ENCODE data around the gene SLC22A23. TPM values are rescaled to one million over a fixed set of nuclear protein-coding genes. Genes with fewer than 3 reads are reported as not detected.

SLC22A23 gene
- total and polyA plus RNA-seq, 7 donors, result 8.1 to 18.7 (median 12.0) TPM

DNA sequence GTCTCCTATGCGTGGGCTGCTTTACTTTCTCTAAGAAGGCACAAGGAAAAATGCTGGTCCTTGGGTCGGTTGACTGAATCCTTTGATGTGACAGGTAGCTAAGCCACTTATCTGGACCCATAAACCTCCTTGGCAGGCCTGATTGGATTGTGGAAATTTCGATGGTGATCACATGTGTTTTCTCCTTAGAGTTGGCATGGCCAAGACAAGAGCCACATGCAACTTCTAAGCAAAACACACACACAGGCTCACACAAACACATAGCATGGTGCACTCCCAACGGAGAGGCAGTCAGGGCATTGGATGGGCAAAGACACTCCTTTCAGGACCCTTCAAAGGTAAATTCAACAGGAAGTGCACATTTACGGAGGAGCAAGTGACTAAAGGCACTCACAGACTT lies 102.9 kb downstream of the SLC22A23 start:
- Histone ChIP-seq H3K27me3 (no peaks in the 10 kb centered on the region), H3K27ac (peak overlapping the region in 3 of 4 donors; percentile 87 to 94 (median 92)), H3K9me3 (no peaks in the 10 kb centered on the region), H3K4me1 (peaks cover 0 to 42% (median 35%) of the 10 kb centered on the region in 4 donors), H3K36me3 (no peaks in the 10 kb centered on the region), H3K4me3 (no peak overlapping the region)
- no peak for TF ChIP-seq POLR2A (IDR thresholded peaks at IDR 0.05)
- no peak for TF ChIP-seq EP300 (IDR thresholded peaks at IDR 0.05)
- no peak for TF ChIP-seq POLR2AphosphoS5 (IDR thresholded peaks at IDR 0.05)
- 92% methylated on average over 5 of the region's 5 CpGs for WGBS, 2 donors
- intact Hi-C loops (cut with DNase I), result loop anchor here (10.0 kb wide), 1 partner anchor 781 kb away; the partner anchor contains the start of gene ECI2
- DNase-seq, result peak; percentile 21

DNA sequence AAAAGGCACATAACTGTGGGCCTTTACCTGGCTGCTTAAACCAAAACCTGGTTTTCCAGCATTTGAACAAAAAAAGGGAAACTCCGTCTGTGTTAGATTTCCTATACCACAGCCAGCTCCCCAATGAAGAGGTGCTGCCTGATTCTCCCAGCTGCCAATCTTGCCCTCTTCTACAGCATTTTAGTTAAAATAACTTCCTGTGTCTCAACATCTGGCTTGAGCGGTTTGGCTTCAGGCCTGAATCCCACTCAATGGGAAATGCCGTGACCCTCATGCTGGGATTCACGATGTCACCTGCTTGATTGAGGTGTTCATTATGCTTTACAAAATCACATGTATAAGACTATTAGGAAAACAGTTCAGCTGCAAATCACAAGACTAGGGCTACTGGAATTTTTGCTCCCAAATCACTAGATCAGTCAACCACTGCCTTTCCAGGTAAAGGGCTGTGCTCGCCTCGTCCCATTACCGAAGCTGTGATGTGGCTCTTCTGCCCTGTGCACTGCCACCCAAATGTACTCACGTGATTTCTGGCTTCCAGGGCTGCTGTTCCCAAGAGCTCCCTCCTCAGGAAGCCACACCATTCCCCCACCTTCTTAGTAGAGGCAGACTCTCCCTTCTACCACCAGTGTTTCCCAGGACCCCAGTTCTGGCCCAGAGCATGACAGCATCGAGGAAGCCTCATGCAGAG lies 103.5 kb downstream of the SLC22A23 start:
- Histone ChIP-seq H3K4me1 (peaks cover 0 to 36% (median 33%) of the 10 kb centered on the region in 4 donors), H3K9me3 (no peaks in the 10 kb centered on the region), H3K36me3 (no peaks in the 10 kb centered on the region), H3K27ac (peak overlapping the region in 1 of 4 donors; percentile 94), H3K4me3 (no peak overlapping the region), H3K27me3 (no peaks in the 10 kb centered on the region)
- DNase-seq, result peak; percentile 28
- 73 to 89% methylated on average over 9 of the region's 9 CpGs for WGBS, 2 donors
- intact Hi-C loops (cut with DNase I), result loop anchor here (10.0 kb wide), 1 partner anchor 781 kb away; the partner anchor contains the start of gene ECI2
- TF ChIP-seq EP300 (IDR thresholded peaks at IDR 0.05) (no peak), POLR2AphosphoS5 (IDR thresholded peaks at IDR 0.05) (no peak), POLR2A (IDR thresholded peaks at IDR 0.05) (no peak)
- TF ChIP-seq, protein P1, sequence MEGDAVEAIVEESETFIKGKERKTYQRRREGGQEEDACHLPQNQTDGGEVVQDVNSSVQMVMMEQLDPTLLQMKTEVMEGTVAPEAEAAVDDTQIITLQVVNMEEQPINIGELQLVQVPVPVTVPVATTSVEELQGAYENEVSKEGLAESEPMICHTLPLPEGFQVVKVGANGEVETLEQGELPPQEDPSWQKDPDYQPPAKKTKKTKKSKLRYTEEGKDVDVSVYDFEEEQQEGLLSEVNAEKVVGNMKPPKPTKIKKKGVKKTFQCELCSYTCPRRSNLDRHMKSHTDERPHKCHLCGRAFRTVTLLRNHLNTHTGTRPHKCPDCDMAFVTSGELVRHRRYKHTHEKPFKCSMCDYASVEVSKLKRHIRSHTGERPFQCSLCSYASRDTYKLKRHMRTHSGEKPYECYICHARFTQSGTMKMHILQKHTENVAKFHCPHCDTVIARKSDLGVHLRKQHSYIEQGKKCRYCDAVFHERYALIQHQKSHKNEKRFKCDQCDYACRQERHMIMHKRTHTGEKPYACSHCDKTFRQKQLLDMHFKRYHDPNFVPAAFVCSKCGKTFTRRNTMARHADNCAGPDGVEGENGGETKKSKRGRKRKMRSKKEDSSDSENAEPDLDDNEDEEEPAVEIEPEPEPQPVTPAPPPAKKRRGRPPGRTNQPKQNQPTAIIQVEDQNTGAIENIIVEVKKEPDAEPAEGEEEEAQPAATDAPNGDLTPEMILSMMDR (IDR thresholded peaks at IDR 0.05), result no peak

DNA sequence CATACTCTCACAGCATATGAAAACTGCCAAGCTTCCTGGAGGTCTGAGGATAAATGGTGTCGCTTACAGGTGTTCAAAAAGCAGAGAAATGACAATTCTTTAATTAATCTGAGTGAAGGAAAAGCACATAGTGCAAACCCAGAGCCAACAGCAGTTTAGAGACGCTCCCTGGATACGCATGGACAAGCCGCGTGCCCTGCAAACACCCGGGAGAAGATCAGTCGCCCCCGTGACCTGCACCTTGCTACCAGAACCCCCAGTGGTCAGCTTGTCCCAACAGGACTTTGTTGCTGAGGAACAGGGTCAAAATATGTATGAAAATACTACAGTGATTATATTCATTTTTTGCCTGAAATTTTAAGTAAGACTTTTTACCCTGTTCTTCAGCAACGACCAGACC lies 104.2 kb downstream of the SLC22A23 start:
- Histone ChIP-seq H3K9me3 (no peaks in the 10 kb centered on the region), H3K4me3 (no peak overlapping the region), H3K36me3 (no peaks in the 10 kb centered on the region), H3K27me3 (no peaks in the 10 kb centered on the region), H3K4me1 (peaks cover 0 to 32% (median 30%) of the 10 kb centered on the region in 4 donors), H3K27ac (no peak overlapping the region)
- TF ChIP-seq, protein P1 (IDR thresholded peaks at IDR 0.05), result no peak
- TF ChIP-seq POLR2AphosphoS5 (IDR thresholded peaks at IDR 0.05) (no peak), EP300 (IDR thresholded peaks at IDR 0.05) (no peak), POLR2A (IDR thresholded peaks at IDR 0.05) (no peak)
- 85 to 88% methylated on average over 9 of the region's 9 CpGs for WGBS, 2 donors
- intact Hi-C loops (cut with DNase I), result loop anchor here (10.0 kb wide), 1 partner anchor 782 kb away; the partner anchor contains the start of gene ECI2
- peak; percentile 29 for DNase-seq

DNA sequence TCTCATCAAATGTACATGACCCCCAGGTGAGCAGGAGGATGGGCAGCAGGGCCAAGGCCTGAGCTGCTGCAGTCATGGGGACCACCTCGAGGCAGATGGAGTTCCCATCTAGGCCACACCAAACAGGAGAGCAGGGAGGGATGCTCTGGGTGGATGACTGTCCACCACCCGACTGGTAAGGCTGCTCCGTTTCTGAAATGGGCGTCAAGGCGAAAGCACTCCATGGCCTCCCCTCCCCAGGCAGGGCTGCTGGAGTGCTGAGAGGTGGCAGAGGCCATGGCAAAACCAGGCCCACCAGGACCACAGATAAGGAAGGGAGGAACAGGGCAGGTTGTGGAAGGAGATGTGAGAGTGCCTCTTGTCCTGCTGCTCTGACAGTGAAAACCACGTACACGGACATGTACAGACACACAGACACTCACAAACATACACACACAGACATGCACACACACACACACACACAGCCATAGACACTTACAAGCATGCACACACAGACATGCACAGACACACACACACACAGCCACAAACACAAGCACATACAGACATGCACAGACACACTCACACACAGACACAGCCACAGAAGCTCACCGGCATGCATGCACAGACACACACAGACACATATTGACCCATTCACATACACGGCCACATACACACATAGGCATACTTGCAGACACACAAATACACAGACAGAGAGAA lies 104.9 kb downstream of the SLC22A23 start:
- intact Hi-C loops (cut with DNase I), result loop anchor here (10.0 kb wide), 1 partner anchor 783 kb away; the partner anchor contains the start of gene ECI2
- WGBS, 2 donors, result 88 to 95% methylated on average over 9 of the region's 9 CpGs
- H3K27me3 ChIP-seq, result no peaks in the 10 kb centered on the region
- H3K36me3 ChIP-seq, result no peaks in the 10 kb centered on the region
- peaks cover 0 to 25% (median 23%) of the 10 kb centered on the region in 4 donors for H3K4me1 ChIP-seq
- no peaks in the 10 kb centered on the region for H3K9me3 ChIP-seq
- DNase-seq, result peak; percentile 59
- TF ChIP-seq POLR2A (IDR thresholded peaks at IDR 0.05), result no peak
- no peak for TF ChIP-seq EP300 (IDR thresholded peaks at IDR 0.05)
- no peak for TF ChIP-seq POLR2AphosphoS5 (IDR thresholded peaks at IDR 0.05)
- TF ChIP-seq, protein P1 (IDR thresholded peaks at IDR 0.05), result no peak
- no peak overlapping the region for H3K4me3 ChIP-seq
- H3K27ac ChIP-seq, result peak overlapping the region in 1 of 4 donors; percentile 10

Data from sigmoid colon (tissue), 7 donors.